Transverse colon (tissue), 4 donors: ENCODE results near the gene RIOX2. TPM values are rescaled to one million over a fixed set of nuclear protein-coding genes. Genes with fewer than 3 reads are reported as not detected.

ENCODE experiments used
- DNase-seq: peaks from one replicate; pipeline ENCODE4 v3.0.0-alpha.2; 2019
- H3K27ac ChIP-seq, 4 donors: fragments of 200-600 bp; sonication (generic); 2 replicates each; pipeline ENCODE4 v1.5.1; 2016 to 2018; ENCODE audit warnings: inconsistent platforms in 4 of 4
- H3K27me3 ChIP-seq: fragments of 200-600 bp; sonication (generic); 2 replicates; pipeline ENCODE4 v1.5.1; 2017; ENCODE audit warnings: inconsistent platforms
- H3K36me3 ChIP-seq, 4 donors: fragments of 200-600 bp; sonication (generic); 2 replicates each; pipeline ENCODE4 v1.5.1; 2017 to 2019; ENCODE audit warnings: inconsistent platforms in 4 of 4
- H3K4me1 ChIP-seq, 4 donors: fragments of 200-600 bp; sonication (generic); 2 replicates each; pipeline ENCODE4 v1.5.1; 2017 to 2020; ENCODE audit warnings: inconsistent platforms in 4 of 4
- H3K4me3 ChIP-seq, 4 donors: fragments of 200-600 bp; sonication (generic); 1 replicate in 1 of 4; 2 replicates in 3 of 4; pipeline versions ENCODE4 v1.5.1 to v1.6.1; 2017 to 2019; ENCODE audit warnings: inconsistent platforms in 4 of 4
- H3K9me3 ChIP-seq, 2 donors: fragments of 200-600 bp; sonication (generic); 2 replicates each; pipeline ENCODE4 v1.5.1; 2017 to 2019; ENCODE audit warnings: inconsistent platforms in 2 of 2
- CTCF ChIP-seq, 5 experiments: fragments of 200-600 bp in 3 of 5; fragments of 450-650 bp in 2 of 5; sonication (generic) in 3 of 5; IDR thresholded peaks; 1 replicate in 2 of 5; 2 replicates in 3 of 5; pipeline ENCODE4 v1.5.1; 2016 to 2017; ENCODE audit warnings: antibody characterized with exemption in 5 of 5, inconsistent platforms in 3 of 5, mild to moderate bottlenecking in 2 of 5, moderate library complexity in 1 of 5
- EP300 ChIP-seq: sonication (generic); formaldehyde crosslinking; IDR thresholded peaks from one replicate; pipeline ENCODE4 v1.6.1; 2017; ENCODE audit warnings: antibody characterized with exemption, low read depth
- POLR2A ChIP-seq: fragments of 450-650 bp; IDR thresholded peaks from one replicate; pipeline ENCODE4 v1.6.1; 2016; ENCODE audit warnings: antibody characterized with exemption, mild to moderate bottlenecking, moderate library complexity
- POLR2AphosphoS5 ChIP-seq, 3 donors: sonication (generic); formaldehyde crosslinking; IDR thresholded peaks; one replicate each; pipeline ENCODE4 v1.6.1; 2016; ENCODE audit warnings: antibody characterized with exemption in 3 of 3
- WGBS, 2 donors: methylation state at CpG; one replicate each; pipeline ENCODE4 v1.1.5; 2018; ENCODE audit warnings: low coverage in 1 of 2; 5-methylcytosine and 5-hydroxymethylcytosine counted together
- in situ Hi-C, 4 donors: fragments of 200-750 bp; cut with MboI; loops; one replicate each; pipeline versions ENCODE4 v1.15.0 to v1.15.1; 2017; ENCODE audit warnings: low sequenced_read_pairs in 3 of 4, low pct_ligation_motif_present in 1 of 4, low pct_unique_long_range_greater_than_20kb in 1 of 4
- intact Hi-C: fragments of 100-400 bp; cut with DNase I; formaldehyde crosslinking; loops from one replicate; pipeline ENCODE4 v1.15.1; 2023; ENCODE audit warnings: low total_unique reads
- total RNA-seq, 4 donors: library from RNA; depleted of rRNA; stranded (reverse); fragments of >200 nt; gene quantifications; one replicate each; pipeline ENCODE4 v1.1.0, GENCODE V29; 2016

RIOX2 gene
- total RNA-seq, 4 donors from 2014 or later = 7.5 to 20.5 (median 13.3) TPM

- H3K36me3 ChIP-seq = peaks cover 0 to 23% (median 0%) of the 10 kb centered on the region in 4 donors
Observed at GRCh38 chr3:97895216-97895615, 77.0 kb downstream of the RIOX2 start.

GRCh38 chr3:97892852-97893251, 79.4 kb downstream of the RIOX2 start:
- in situ Hi-C loops = no loop called here
- peaks cover 0 to 35% (median 4%) of the 10 kb centered on the region in 4 donors for H3K36me3 ChIP-seq

More at GRCh38 chr3:97895216-97895615, 77.0 kb downstream of the RIOX2 start:
- Histone ChIP-seq H3K4me3 (no peak overlapping the region), H3K27me3 (no peaks in the 10 kb centered on the region), H3K9me3 (no peaks in the 10 kb centered on the region), H3K4me1 (no peaks in the 10 kb centered on the region), H3K27ac (no peak overlapping the region)
- intact Hi-C loops = no loop called here
- no peak for TF ChIP-seq EP300
- TF ChIP-seq CTCF (IDR thresholded peaks at IDR 0.05) = no peak
- no peak for TF ChIP-seq POLR2AphosphoS5 (IDR thresholded peaks at IDR 0.05)
- no peak for TF ChIP-seq POLR2A
- in situ Hi-C loops = no loop called here
- WGBS, 2 donors = 62 to 81% methylated on average over 3 of the region's 3 CpGs
- DNase-seq = no peak

More at GRCh38 chr3:97892852-97893251, 79.4 kb downstream of the RIOX2 start:
- WGBS, 2 donors = 80 to 92% methylated on average over 1 of the region's 1 CpG
- DNase-seq = no peak
- H3K4me1 ChIP-seq = no peaks in the 10 kb centered on the region
- no peak overlapping the region for H3K27ac ChIP-seq
- no peaks in the 10 kb centered on the region for H3K27me3 ChIP-seq
- H3K4me3 ChIP-seq = no peak overlapping the region
- no peaks in the 10 kb centered on the region for H3K9me3 ChIP-seq
- TF ChIP-seq EP300 (no peak), POLR2A (no peak), CTCF (IDR thresholded peaks at IDR 0.05) (no peak), POLR2AphosphoS5 (IDR thresholded peaks at IDR 0.05) (no peak)
- intact Hi-C loops = no loop called here

Other genes with a start within 250 kb of the RIOX2 start
- 1 to 10 TPM in 3 of 4 donors, under 1 TPM in 1; 1.00 to 4.8 (median 3.0) TPM for gene ARL6, start 207.7 kb downstream of the RIOX2 start, total RNA-seq
- gene CRYBG3, start 150.4 kb downstream of the RIOX2 start, total RNA-seq = 10 to 100 TPM; 21.3 to 32.7 (median 27.9) TPM
- not detected for gene GABRR3, start 62.9 kb upstream of the RIOX2 start, total RNA-seq
- not detected for gene OR5AC2, start 114.7 kb upstream of the RIOX2 start, total RNA-seq
- gene OR5H1, start 158.3 kb upstream of the RIOX2 start, total RNA-seq = not detected
- not detected for gene OR5H14, start 175.0 kb upstream of the RIOX2 start, total RNA-seq
- not detected for gene OR5H15, start 194.3 kb upstream of the RIOX2 start, total RNA-seq